GM19240 (cell line): ENCODE results near the gene G6PD.
"Not testable (repeated sequence)": the region's sequence is repeated elsewhere in the genome, so short reads cannot be mapped to it uniquely, and the experiment has no call there.

Experiments used
- DNase-seq: peaks from one replicate; pipeline ENCODE4 v3.0.0; 2011; ENCODE audit warnings: low spot score; ENCODE audit not compliant: insufficient read length

The G6PD gene

GRCh38 chrX:154515090-154515965, 31.3 kb downstream of the G6PD start:
- DNase-seq, result no peak

- DNase-seq, result no peak
Observed at GRCh38 chrX:154513716-154514115, 32.9 kb downstream of the G6PD start.

GRCh38 chrX:154512879-154513553, 33.6 kb downstream of the G6PD start:
- DNase-seq, result no peak

GRCh38 chrX:154511761-154512160, 34.9 kb downstream of the G6PD start:
- DNase-seq, result no peak

GRCh38 chrX:154509455-154509854, 37.2 kb downstream of the G6PD start:
- DNase-seq, result no peak

- DNase-seq, result no peak
Observed at GRCh38 chrX:154508384-154508745, 38.3 kb downstream of the G6PD start.

- no peak for DNase-seq
Observed at GRCh38 chrX:154507673-154508383, 38.8 kb downstream of the G6PD start.

GRCh38 chrX:154506483-154507332, 39.9 kb downstream of the G6PD start:
- DNase-seq, result no peak

- no peak for DNase-seq
Observed at GRCh38 chrX:154505734-154506133, 40.9 kb downstream of the G6PD start.

- no peak for DNase-seq
Observed at GRCh38 chrX:154502989-154503388, 43.7 kb downstream of the G6PD start.

- no peak for DNase-seq
Observed at GRCh38 chrX:154502098-154502497, 44.5 kb downstream of the G6PD start.

- DNase-seq, result not testable (repeated sequence)
Observed at GRCh38 chrX:154501423-154501822, 45.2 kb downstream of the G6PD start.

GRCh38 chrX:154496591-154497137, 50.0 kb downstream of the G6PD start:
- DNase-seq, result not testable (repeated sequence)

- no peak for DNase-seq
Observed at GRCh38 chrX:154495472-154495922, 51.1 kb downstream of the G6PD start.

GRCh38 chrX:154494715-154495114, 51.9 kb downstream of the G6PD start:
- DNase-seq, result no peak

GRCh38 chrX:154490414-154491083, 56.1 kb downstream of the G6PD start, which contains the start of gene SLC10A3:
TSS of gene SLC10A3 (minus strand) at chrX:154490629. CDS start at chrX:154488940, 1,689 bp downstream.
- DNase-seq, result peak; percentile 89

GRCh38 chrX:154490021-154490413, 56.6 kb downstream of the G6PD start:
- DNase-seq, result no peak

- no peak for DNase-seq
Observed at GRCh38 chrX:154489182-154489581, 57.5 kb downstream of the G6PD start.

GRCh38 chrX:154488336-154489075, 58.1 kb downstream of the G6PD start:
- DNase-seq, result no peak
